Measurements from ENCODE around the gene PXMP4. TPM values are rescaled to one million over a fixed set of nuclear protein-coding genes. Genes with fewer than 3 reads are reported as not detected.

PXMP4 gene
- total RNA-seq, 1 experiment from 2014 or later, result 19.1 TPM

DNA sequence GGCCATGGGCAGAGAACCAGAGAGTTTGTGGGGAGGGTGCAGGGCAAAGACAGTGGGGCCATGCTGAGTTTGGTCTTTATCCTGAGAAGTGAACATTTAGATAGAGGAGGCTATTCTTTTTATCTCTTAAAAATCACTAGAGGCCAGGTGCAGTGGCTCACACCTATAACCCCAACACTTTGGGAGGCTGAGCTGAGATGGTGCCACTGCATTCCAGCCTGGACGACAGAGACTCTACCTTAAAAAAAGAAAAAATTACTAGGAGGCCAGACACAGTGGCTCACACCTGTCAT lies 8.7 kb downstream of the PXMP4 start:
- H3K27me3 ChIP-seq (ENCODE audit: insufficient read depth, low read depth), result no peaks in the 10 kb centered on the region
- intact Hi-C loops (cut with micrococcal nuclease; ENCODE audit: unreplicated experiment), result no loop called here
- no peak overlapping the region for H3K4me3 ChIP-seq
- H3F3A ChIP-seq (ENCODE audit: insufficient read depth, low read depth), result no peaks in the 10 kb centered on the region; the same call in 1 of the 2 replicates
- TF ChIP-seq EZH2 (IDR thresholded peaks at IDR 0.05; ENCODE audit: low read depth) (no peak), CTCF (conservative IDR thresholded peaks at IDR 0.05) (no peak)
- no peak overlapping the region for H3K4me2 ChIP-seq
- H4K20me1 ChIP-seq (ENCODE audit: insufficient read depth), result no peaks in the 10 kb centered on the region
- no peaks in the 10 kb centered on the region for H3K36me3 ChIP-seq (ENCODE audit: low read depth)
- no peaks in the 10 kb centered on the region for H3K79me2 ChIP-seq (ENCODE audit: low read depth)
- H3K27ac ChIP-seq, result no peak overlapping the region
- ChIA-PET POLR2A (ENCODE audit: unreplicated experiment) (no interaction called here), CTCF (no interaction called here)
- BruUV-seq (replicated peaks), result no TSS peak
- no peak for DNase-seq
- peaks cover 5% of the 10 kb centered on the region; the same call in 1 of the 2 replicates for H3K4me1 ChIP-seq (replicated peaks; ENCODE audit: insufficient read depth)
- H2AFZ ChIP-seq, result no peak overlapping the region
- no peaks in the 10 kb centered on the region for H3K9me2 ChIP-seq (ENCODE audit: insufficient read depth)
- no peaks in the 10 kb centered on the region for H3K9me3 ChIP-seq (ENCODE audit: insufficient read depth, low read depth)

GRCh38 chr20:33710681-33711445 lies 9.2 kb downstream of the PXMP4 start:
- H4K20me1 ChIP-seq (ENCODE audit: insufficient read depth), result no peaks in the 10 kb centered on the region
- peaks cover 5% of the 10 kb centered on the region; the same call in 1 of the 2 replicates for H3K4me1 ChIP-seq (replicated peaks; ENCODE audit: insufficient read depth)
- POLR2A ChIA-PET (ENCODE audit: unreplicated experiment), result no interaction called here
- DNase-seq, result no peak
- BruUV-seq (replicated peaks), result no TSS peak
- H3K36me3 ChIP-seq (ENCODE audit: low read depth), result no peaks in the 10 kb centered on the region
- no peaks in the 10 kb centered on the region for H3K9me3 ChIP-seq (ENCODE audit: insufficient read depth, low read depth)
- no peak overlapping the region for H3K4me3 ChIP-seq
- no peaks in the 10 kb centered on the region for H3K9me2 ChIP-seq (ENCODE audit: insufficient read depth)
- CTCF ChIA-PET, result no interaction called here
- no peak overlapping the region for H3K27ac ChIP-seq
- H3K79me2 ChIP-seq (ENCODE audit: low read depth), result no peaks in the 10 kb centered on the region
- intact Hi-C loops (cut with micrococcal nuclease; ENCODE audit: unreplicated experiment), result no loop called here
- H3K4me2 ChIP-seq, result no peak overlapping the region
- H3F3A ChIP-seq (ENCODE audit: insufficient read depth, low read depth), result no peaks in the 10 kb centered on the region; the same call in 1 of the 2 replicates
- H2AFZ ChIP-seq, result no peak overlapping the region
- no peaks in the 10 kb centered on the region for H3K27me3 ChIP-seq (ENCODE audit: insufficient read depth, low read depth)
- TF ChIP-seq CTCF (conservative IDR thresholded peaks at IDR 0.05) (no peak), EZH2 (IDR thresholded peaks at IDR 0.05; ENCODE audit: low read depth) (no peak)

DNA sequence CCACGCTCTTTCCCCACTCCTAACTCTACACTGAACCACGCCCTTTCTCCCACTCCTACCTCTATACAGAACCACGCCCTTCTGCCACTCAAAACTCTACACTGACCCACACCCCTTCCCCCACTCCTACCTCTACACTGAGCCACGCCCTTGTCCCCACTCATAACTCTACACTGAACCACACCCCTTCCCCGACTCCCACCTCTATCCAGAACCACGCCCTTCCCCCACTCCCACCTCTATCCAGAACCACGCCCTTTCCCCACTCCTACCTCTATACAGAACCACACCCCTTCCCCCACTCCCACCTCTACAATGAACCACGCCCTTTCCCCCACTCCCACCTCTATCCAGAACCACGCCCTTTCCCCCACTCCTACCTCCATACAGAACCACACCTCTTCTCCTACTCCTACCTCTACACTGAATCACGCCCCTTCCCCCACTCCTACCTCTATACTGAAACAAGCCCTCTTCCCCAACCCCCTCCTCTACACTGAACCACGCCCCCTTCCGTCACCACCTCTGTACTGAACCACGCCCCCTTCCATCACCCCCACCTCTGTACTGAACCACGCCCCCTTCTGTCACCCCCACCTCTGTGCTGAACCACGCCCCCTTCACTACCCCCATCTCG lies 10.1 kb downstream of the PXMP4 start:
- TF ChIP-seq CTCF (conservative IDR thresholded peaks at IDR 0.05) (no peak), EZH2 (IDR thresholded peaks at IDR 0.05; ENCODE audit: low read depth) (no peak)
- peaks cover 5% of the 10 kb centered on the region; the same call in 1 of the 2 replicates for H3K4me1 ChIP-seq (replicated peaks; ENCODE audit: insufficient read depth)
- H2AFZ ChIP-seq, result no peak overlapping the region

More for the DNA sequence above, 10.1 kb downstream of the PXMP4 start:
- no peaks in the 10 kb centered on the region for H3K27me3 ChIP-seq (ENCODE audit: insufficient read depth, low read depth)
- no peaks in the 10 kb centered on the region for H4K20me1 ChIP-seq (ENCODE audit: insufficient read depth)
- no peak overlapping the region for H3K4me2 ChIP-seq
- DNase-seq, result no peak
- no peaks in the 10 kb centered on the region for H3K79me2 ChIP-seq (ENCODE audit: low read depth)
- H3K36me3 ChIP-seq (ENCODE audit: low read depth), result no peaks in the 10 kb centered on the region
- H3K9me3 ChIP-seq (ENCODE audit: insufficient read depth, low read depth), result no peaks in the 10 kb centered on the region
- POLR2A ChIA-PET (ENCODE audit: unreplicated experiment), result interaction anchor here (0.6 kb wide), 1 partner anchor 184 kb away, joined by 3 read pairs; no protein-coding TSS in a partner anchor
- no TSS peak for BruUV-seq (replicated peaks)
- no peaks in the 10 kb centered on the region for H3K9me2 ChIP-seq (ENCODE audit: insufficient read depth)
- no peak overlapping the region for H3K4me3 ChIP-seq
- intact Hi-C loops (cut with micrococcal nuclease; ENCODE audit: unreplicated experiment), result no loop called here
- CTCF ChIA-PET, result no interaction called here
- H3K27ac ChIP-seq, result no peak overlapping the region
- no peaks in the 10 kb centered on the region; the same call in 1 of the 2 replicates for H3F3A ChIP-seq (ENCODE audit: insufficient read depth, low read depth)

Measured in PC-9 (cell line).